H1 (cell line): ENCODE results near the gene ANKDD1A. TPM values are rescaled to one million over a fixed set of nuclear protein-coding genes. Genes with fewer than 3 reads are reported as not detected.
A peak's percentile ranks its signal among the peaks of the same experiment; 100 is the strongest.

Source experiments
- CTCF ChIA-PET: fragments of 300-600 bp; sonication (Branson Sonifier 250); formaldehyde crosslinking; loops from one replicate; lab custom pipeline; 2021; ENCODE audit not compliant: partially characterized antibody; lab: Charles Lee
- POLR2A ChIA-PET: fragments of 300-600 bp; sonication (Branson Sonifier 250); formaldehyde crosslinking; loops from one replicate; lab custom pipeline; 2021; ENCODE audit warnings: inconsistent platforms; ENCODE audit not compliant: partially characterized antibody; lab: Charles Lee
- DNase-seq, 2 experiments: peaks; one replicate each; pipeline versions ENCODE4 v3.0.0 to v3.0.0-alpha.2; 2010 to 2022; ENCODE audit warnings: low spot score in 2 of 2, low read depth in 1 of 2, mixed read lengths in 1 of 2
- FAIRE-seq: peaks from 2 replicates; lab custom pipeline; 2011; peaks lifted over from hg19 to GRCh38; lab: Jason Lieb, UNC
- H2AFZ ChIP-seq: 2 replicates; pipeline ENCODE4 v1.8.1; 2012; ENCODE audit warnings: low read length, inconsistent platforms
- H2AK5ac ChIP-seq: 2 replicates; pipeline ENCODE4 v1.6.1; 2013; ENCODE audit warnings: low read depth, low read length
- H2BK120ac ChIP-seq: replicated peaks from 2 replicates; pipeline ENCODE3; 2013; ENCODE audit warnings: low read depth, low read length, inconsistent platforms
- H2BK12ac ChIP-seq: 2 replicates; pipeline ENCODE4 v1.6.1; 2013; ENCODE audit warnings: low read depth, low read length
- H2BK15ac ChIP-seq: 2 replicates; pipeline ENCODE4 v1.6.1; 2013; ENCODE audit warnings: low read length
- H2BK20ac ChIP-seq: 2 replicates; pipeline ENCODE4 v1.6.1; 2013; ENCODE audit warnings: low read length
- H2BK5ac ChIP-seq: 2 replicates; pipeline ENCODE4 v1.6.1; 2013; ENCODE audit warnings: low read depth, low read length
- H3K14ac ChIP-seq: 2 replicates; pipeline ENCODE4 v1.6.1; 2013; ENCODE audit warnings: inconsistent platforms; ENCODE audit not compliant: insufficient read length
- H3K18ac ChIP-seq: 2 replicates; pipeline ENCODE4 v1.6.1; 2013; ENCODE audit warnings: low read length; ENCODE audit errors: extremely low read depth
- H3K23ac ChIP-seq: 2 replicates; pipeline ENCODE4 v1.6.1; 2013; ENCODE audit warnings: inconsistent platforms; ENCODE audit not compliant: insufficient read length
- H3K23me2 ChIP-seq: 2 replicates; pipeline ENCODE4 v1.6.1; 2013; ENCODE audit warnings: low read depth, low read length
- H3K27ac ChIP-seq: 2 replicates; pipeline ENCODE4 v1.6.1; 2011; ENCODE audit warnings: low read depth, low read length, inconsistent platforms
- H3K27me3 ChIP-seq, 4 experiments: replicated peaks in 1 of 4; 1 replicate in 1 of 4; 2 replicates in 3 of 4; pipeline versions ENCODE4 v1.6.1 to v1.8.1; 2011 to 2013; ENCODE audit warnings: low read length in 3 of 4, mild to moderate bottlenecking in 3 of 4, inconsistent platforms in 2 of 4, mixed read lengths in 2 of 4, moderate library complexity in 1 of 4; ENCODE audit not compliant: control insufficient read depth in 3 of 4, insufficient read depth in 3 of 4; ENCODE audit errors: extremely low read depth in 1 of 4
- H3K36me3 ChIP-seq, 4 experiments: 2 replicates each; pipeline versions ENCODE4 v1.6.1 to v1.8.1; 2011 to 2013; ENCODE audit warnings: mild to moderate bottlenecking in 4 of 4, low read length in 3 of 4, moderate library complexity in 2 of 4, control low read depth in 1 of 4, inconsistent platforms in 1 of 4; ENCODE audit not compliant: insufficient read depth in 4 of 4, control insufficient read depth in 2 of 4
- H3K4ac ChIP-seq: replicated peaks from 2 replicates; pipeline ENCODE3; 2013; ENCODE audit warnings: low read length, low read depth, mixed read lengths, inconsistent platforms; ENCODE audit not compliant: insufficient read length
- H3K4me1 ChIP-seq, 4 experiments: replicated peaks in 1 of 4; 1 replicate in 1 of 4; 2 replicates in 3 of 4; pipeline versions ENCODE4 v1.6.1 to v1.8.1; 2011 to 2013; ENCODE audit warnings: low read length in 3 of 4, inconsistent platforms in 2 of 4, mixed read lengths in 1 of 4; ENCODE audit not compliant: insufficient read depth in 4 of 4, control insufficient read depth in 3 of 4
- H3K4me2 ChIP-seq, 2 experiments: 2 replicates each; pipeline versions ENCODE4 v1.6.1 to v1.8.1; 2011 to 2013; ENCODE audit warnings: low read depth in 2 of 2, low read length in 2 of 2, control low read depth in 1 of 2, inconsistent platforms in 1 of 2, mild to moderate bottlenecking in 1 of 2; ENCODE audit not compliant: insufficient read depth in 1 of 2
- H3K4me3 ChIP-seq, 4 experiments: fragments of 200-600, 300-600 bp in 1 of 4; sonication (generic), shearing (Covaris generic), sonication (Bioruptor Twin) in 1 of 4; 2 replicates each; pipeline versions ENCODE4 v1.5.1 to v1.8.1; 2011 to 2016; ENCODE audit warnings: low read length in 4 of 4, low read depth in 3 of 4, control low read depth in 2 of 4, inconsistent platforms in 2 of 4, mild to moderate bottlenecking in 2 of 4, mixed read lengths in 1 of 4, moderate library complexity in 1 of 4; ENCODE audit not compliant: insufficient read depth in 2 of 4; ENCODE audit errors: extremely low read depth in 1 of 4
- H3K56ac ChIP-seq: replicated peaks from 2 replicates; pipeline ENCODE3; 2013; ENCODE audit warnings: low read depth, mild to moderate bottlenecking, mixed read lengths, low read length, inconsistent platforms; ENCODE audit not compliant: insufficient read length
- H3K79me1 ChIP-seq: 2 replicates; pipeline ENCODE4 v1.6.1; 2013; ENCODE audit warnings: low read depth, low read length, control low read depth
- H3K79me2 ChIP-seq, 2 experiments: 2 replicates each; pipeline versions ENCODE4 v1.6.1 to v1.8.1; 2012 to 2013; ENCODE audit warnings: low read length in 2 of 2, mild to moderate bottlenecking in 2 of 2, inconsistent platforms in 1 of 2; ENCODE audit not compliant: insufficient read depth in 2 of 2, control insufficient read depth in 1 of 2
- H3K9ac ChIP-seq, 4 experiments: replicated peaks in 1 of 4; 1 replicate in 1 of 4; 2 replicates in 3 of 4; pipeline versions ENCODE4 v1.6.1 to v1.8.1; 2011 to 2013; ENCODE audit warnings: low read depth in 3 of 4, low read length in 3 of 4, control low read depth in 2 of 4, mild to moderate bottlenecking in 2 of 4, moderate library complexity in 2 of 4, inconsistent platforms in 1 of 4; ENCODE audit errors: extremely low read depth in 1 of 4
- H3K9me3 ChIP-seq, 2 experiments: 2 replicates each; pipeline versions ENCODE4 v1.6.1 to v1.8.1; 2012 to 2013; ENCODE audit warnings: mild to moderate bottlenecking in 2 of 2, moderate library complexity in 2 of 2, control low read depth in 1 of 2, inconsistent platforms in 1 of 2, low read depth in 1 of 2, low read length in 1 of 2, mixed read lengths in 1 of 2; ENCODE audit not compliant: insufficient read depth in 2 of 2
- H4K20me1 ChIP-seq, 2 experiments: replicated peaks in 1 of 2; 2 replicates each; pipeline versions ENCODE3 to v1.8.1; 2011 to 2013; ENCODE audit warnings: inconsistent platforms in 2 of 2, low read length in 2 of 2, mild to moderate bottlenecking in 1 of 2; ENCODE audit not compliant: insufficient read depth in 2 of 2, control insufficient read depth in 1 of 2
- H4K5ac ChIP-seq: 2 replicates; pipeline ENCODE4 v1.6.1; 2013; ENCODE audit warnings: low read length, low read depth, mixed read lengths, inconsistent platforms; ENCODE audit not compliant: insufficient read length
- H4K8ac ChIP-seq: 2 replicates; pipeline ENCODE4 v1.8.0; 2013; ENCODE audit warnings: mild to moderate bottlenecking, moderate library complexity, low read length, inconsistent platforms; ENCODE audit not compliant: insufficient read depth; ENCODE audit errors: extremely low read depth
- H4K91ac ChIP-seq: replicated peaks from 2 replicates; pipeline ENCODE3; 2013; ENCODE audit warnings: low read length, mixed read lengths, inconsistent platforms; ENCODE audit not compliant: insufficient read length
- ATF2 ChIP-seq: IDR thresholded peaks from 2 replicates; pipeline ENCODE4 v1.6.1; 2012; ENCODE audit warnings: low read length, inconsistent platforms
- EGR1 ChIP-seq: IDR thresholded peaks from 2 replicates; pipeline ENCODE4 v1.6.1; 2011; ENCODE audit warnings: low read depth, low read length, borderline replicate concordance
- HDAC2 ChIP-seq, 2 experiments: fragments of 300-600 bp in 1 of 2; sonication (generic) in 1 of 2; IDR thresholded peaks; 2 replicates each; pipeline ENCODE4 v1.6.1; 2011 to 2012; ENCODE audit warnings: low read depth in 2 of 2, low read length in 2 of 2, mild to moderate bottlenecking in 2 of 2, moderate library complexity in 2 of 2, borderline replicate concordance in 1 of 2, inconsistent platforms in 1 of 2
- JUND ChIP-seq: IDR thresholded peaks from 2 replicates; pipeline ENCODE4 v1.6.1; 2011; ENCODE audit warnings: mild to moderate bottlenecking, improper control_type of control experiment, low read length
- PHF8 ChIP-seq: fragments of 200-600 bp; sonication (generic); conservative IDR thresholded peaks from 2 replicates; pipeline ENCODE4 v1.7.1; 2012; ENCODE audit warnings: low read depth, mild to moderate bottlenecking, inconsistent platforms, low read length, moderate library complexity
- RXRA ChIP-seq: IDR thresholded peaks from 2 replicates; pipeline ENCODE4 v1.6.1; 2011; ENCODE audit warnings: low read depth, mild to moderate bottlenecking, low read length, moderate library complexity; ENCODE audit not compliant: insufficient read depth
- SIN3A ChIP-seq, 2 experiments: IDR thresholded peaks in 1 of 2; conservative IDR thresholded peaks in 1 of 2; 2 replicates each; pipeline ENCODE4 v1.6.1; 2011 to 2012; ENCODE audit warnings: low read length in 2 of 2, improper control_type of control experiment in 1 of 2, low read depth in 1 of 2, mild to moderate bottlenecking in 1 of 2
- TAF7 ChIP-seq: optimal IDR thresholded peaks from 2 replicates; pipeline ENCODE3; 2011; ENCODE audit warnings: low read depth, mild to moderate bottlenecking, inconsistent platforms, low read length, moderate library complexity, borderline replicate concordance
- TBP ChIP-seq: IDR thresholded peaks from 2 replicates; pipeline ENCODE4 v1.6.1; 2011; ENCODE audit warnings: low read depth, low read length, improper control_type of control experiment
- YY1 ChIP-seq: IDR thresholded peaks from 2 replicates; pipeline ENCODE4 v1.6.1; 2011; ENCODE audit warnings: low read depth, mild to moderate bottlenecking, low read length
- WGBS, 2 experiments: shearing (Covaris generic) in 1 of 2; methylation state at CpG; one replicate each; pipeline versions ENCODE4 v1.1.6 to v1.1.7; 2013 to 2015; ENCODE audit warnings: low lambda C conversion rate in 2 of 2, mixed read lengths in 2 of 2, inconsistent platforms in 1 of 2, low coverage in 1 of 2, missing lambda C conversion rate in 1 of 2; ENCODE audit not compliant: insufficient replicate concordance in 2 of 2, insufficient coverage in 1 of 2, insufficient read length in 1 of 2; ENCODE audit errors: extremely low coverage in 1 of 2, missing lambda C conversion rate in 1 of 2; 5-methylcytosine and 5-hydroxymethylcytosine counted together
- polyA plus RNA-seq, 7 experiments: library from polyadenylated mRNA; depleted of rRNA in 3 of 7; stranded (reverse) in 5 of 7; unstranded in 2 of 7; fragments of >200 nt in 5 of 7; fragments of 200-250 nt in 2 of 7; gene quantifications; 1 replicate in 5 of 7; 2 replicates in 1 of 7; 4 replicates in 1 of 7; pipeline versions ENCODE4 v1.2.1 to v1.2.3, GENCODE V29; 2011 to 2013; ENCODE audit warnings: missing spikeins in 2 of 7, mixed read lengths in 2 of 7
- total RNA-seq: library from RNA; stranded (reverse); fragmentation: NEBNext Ultra II Directional; extraction: Animal tissue kit (Norgen Biotek cat#: 25700); gene quantifications from 2 replicates; pipeline ENCODE4 v1.2.1, GENCODE V29; 2021

The ANKDD1A gene
- total and polyA plus RNA-seq, 2 of the 8 experiments (the other 6 are each of a cell fraction or from before 2014, with no cell fraction given): 4.1 to 5.0 TPM

GRCh38 chr15:64949383-64950186 is 37.9 kb downstream of the ANKDD1A start:
- Histone ChIP-seq H3K9me3 (no peaks in the 10 kb centered on the region), H4K8ac (no peak overlapping the region), H3K14ac (no peak overlapping the region), H3K23ac (no peak overlapping the region), H3K36me3 (no peaks in the 10 kb centered on the region; a peak in 1 of 8 replicates), H3K4me3 (no peak overlapping the region), H3K4ac (no peak overlapping the region), H2AK5ac (no peak overlapping the region), H4K5ac (no peak overlapping the region), H3K9ac (no peak overlapping the region), H3K4me1 (no peaks in the 10 kb centered on the region), H2BK120ac (no peak overlapping the region), H2BK5ac (no peak overlapping the region), H2BK20ac (no peak overlapping the region), H3K79me1 (no peaks in the 10 kb centered on the region), H3K27me3 (no peaks in the 10 kb centered on the region), H2BK15ac (no peak overlapping the region), H3K56ac (no peak overlapping the region), H3K27ac (no peak overlapping the region), H4K20me1 (peaks cover 0 to 4% of the 10 kb centered on the region in 2 experiments), H3K18ac (no peak overlapping the region), H2BK12ac (no peak overlapping the region), H3K23me2 (no peaks in the 10 kb centered on the region), H3K4me2 (no peak overlapping the region), H4K91ac (no peak overlapping the region), H3K79me2 (no peaks in the 10 kb centered on the region), H2AFZ (no peak overlapping the region)
- DNase-seq (peak in 1 of 2 experiments; percentile 51), FAIRE-seq (no peak)
- CTCF ChIA-PET: interaction anchor here (0.6 to 1.4 kb wide), 3 partner anchors 11 to 472 kb away, joined by 4 read pairs; no protein-coding TSS in a partner anchor
- POLR2A ChIA-PET: interaction anchor here (0.7 kb wide), 1 partner anchor 11 kb away, joined by 4 read pairs; no protein-coding TSS in a partner anchor
- WGBS, 2 experiments: 91% methylated on average over 11 of the region's 11 CpGs; no CpG with 5 or more reads in 1 of the 2 experiments
- TF ChIP-seq JUND: no peak
- no peak for TF ChIP-seq HDAC2 (IDR thresholded peaks at IDR 0.05; ENCODE audit: borderline replicate concordance in 1 of 2, low read depth in 2 of 2, low read length in 2 of 2)
- TF ChIP-seq PHF8: no peak
- no peak for TF ChIP-seq EGR1
- TF ChIP-seq TAF7: no peak
- TF ChIP-seq RXRA: no peak
- no peak for TF ChIP-seq YY1
- no peak for TF ChIP-seq SIN3A (conservative IDR thresholded peaks at IDR 0.05 in 1 of 2, IDR thresholded peaks at IDR 0.05 in 1 of 2; ENCODE audit: low read depth in 1 of 2, low read length in 2 of 2)
- TF ChIP-seq ATF2: no peak
- TF ChIP-seq TBP: no peak
